GM12864 (cell line): ENCODE data around the gene DET1.
A peak's percentile ranks its signal among the peaks of the same experiment; 100 is the strongest.

Experiments used
- DNase-seq: peaks from one replicate; pipeline ENCODE4 v3.0.0-alpha.2; 2011; ENCODE audit warnings: low read depth
- H3K4me3 ChIP-seq: 2 replicates; pipeline ENCODE4 v1.5.1; 2011; ENCODE audit warnings: mild to moderate bottlenecking, low read depth, low read length, control low read depth
- CTCF ChIP-seq: IDR thresholded peaks from 2 replicates; pipeline ENCODE4 v1.5.1; 2011; ENCODE audit warnings: low read depth, mild to moderate bottlenecking, moderate library complexity, low read length, control low read depth, inconsistent platforms; ENCODE audit errors: missing control alignments

The DET1 gene

GRCh38 chr15:88512078-88512477, 34.4 kb downstream of the DET1 start:
- no peak overlapping the region for H3K4me3 ChIP-seq
- no peak for TF ChIP-seq CTCF
- DNase-seq = no peak

GRCh38 chr15:88511161-88511560, 35.3 kb downstream of the DET1 start:
- H3K4me3 ChIP-seq = no peak overlapping the region
- DNase-seq = no peak
- no peak for TF ChIP-seq CTCF

- no peak for DNase-seq
- no peak for TF ChIP-seq CTCF
- H3K4me3 ChIP-seq = no peak overlapping the region
Measured at GRCh38 chr15:88509964-88510363, 36.5 kb downstream of the DET1 start.

GRCh38 chr15:88509321-88509720, 37.2 kb downstream of the DET1 start:
- TF ChIP-seq CTCF = no peak
- H3K4me3 ChIP-seq = no peak overlapping the region
- peak; percentile 8 for DNase-seq

GRCh38 chr15:88506628-88507027, 39.9 kb downstream of the DET1 start:
- TF ChIP-seq CTCF = no peak
- DNase-seq = no peak
- H3K4me3 ChIP-seq = no peak overlapping the region

GRCh38 chr15:88505721-88506120, 40.8 kb downstream of the DET1 start:
- DNase-seq = no peak
- TF ChIP-seq CTCF = no peak
- H3K4me3 ChIP-seq = no peak overlapping the region

- TF ChIP-seq CTCF = no peak
- H3K4me3 ChIP-seq = no peak overlapping the region
- no peak for DNase-seq
Measured at GRCh38 chr15:88504445-88504844, 42.0 kb downstream of the DET1 start.
